Uterus (tissue), 4 donors: ENCODE measurements around the gene LSAMP. TPM values are rescaled to one million over a fixed set of nuclear protein-coding genes. Genes with fewer than 3 reads are reported as not detected.

Experiments used
- DNase-seq, 2 donors: peaks; one replicate each; pipeline ENCODE4 v3.0.0-alpha.2; 2019 to 2020
- H3K27ac ChIP-seq, 2 donors: fragments of 200-600 bp; sonication (generic); 1 replicate in 1 of 2; 2 replicates in 1 of 2; pipeline ENCODE4 v1.5.1; 2016 to 2018
- H3K27me3 ChIP-seq, 2 donors: fragments of 200-600 bp; sonication (generic); one replicate each; pipeline ENCODE4 v1.5.1; 2018 to 2019; ENCODE audit warnings: control low read depth in 1 of 2
- H3K36me3 ChIP-seq, 2 donors: fragments of 200-600 bp; sonication (generic); one replicate each; pipeline ENCODE4 v1.5.1; 2019; ENCODE audit warnings: control low read depth in 1 of 2
- H3K4me1 ChIP-seq, 2 donors: fragments of 200-600 bp; sonication (generic); one replicate each; pipeline ENCODE4 v1.5.1; 2018 to 2019; ENCODE audit warnings: control low read depth in 1 of 2
- H3K4me3 ChIP-seq, 2 donors: fragments of 200-600 bp; sonication (generic); 1 replicate in 1 of 2; 2 replicates in 1 of 2; pipeline ENCODE4 v1.5.1; 2018 to 2019; ENCODE audit warnings: mild to moderate bottlenecking in 1 of 2
- H3K9me3 ChIP-seq, 2 donors: fragments of 200-600 bp; sonication (generic); one replicate each; pipeline ENCODE4 v1.5.1; 2019; ENCODE audit warnings: control low read depth in 1 of 2
- POLR2A ChIP-seq, 2 donors: fragments of 450-650 bp; IDR thresholded peaks; one replicate each; pipeline ENCODE4 v1.6.1; 2016; ENCODE audit warnings: antibody characterized with exemption in 2 of 2, mild to moderate bottlenecking in 1 of 2, moderate library complexity in 1 of 2
- intact Hi-C: fragments of 100-400 bp; cut with DNase I; formaldehyde crosslinking; loops from one replicate; pipeline ENCODE4 v1.15.1; 2023; ENCODE audit warnings: low total_unique reads
- total RNA-seq, 4 donors: library from RNA; depleted of rRNA in 3 of 4; stranded (reverse); fragments of >200 nt in 3 of 4; gene quantifications; one replicate each; pipeline versions ENCODE4 v1.1.0 to v1.2.4, GENCODE V29; 2014 to 2023
- TF ChIP-seq, protein P1 (sequence below), 4 experiments: fragments of 200-600 bp in 2 of 4; fragments of 450-650 bp in 2 of 4; sonication (generic) in 2 of 4; IDR thresholded peaks; one replicate each; pipeline ENCODE4 v1.5.1; 2016 to 2019; ENCODE audit warnings: antibody characterized with exemption in 4 of 4, mild to moderate bottlenecking in 2 of 4, moderate library complexity in 1 of 4
- donor health status: DM: yes; HTN: yes; CAD: no.

Gene LSAMP
- total RNA-seq, 4 donors from 2014 or later = 0.26 to 25.8 (median 1.8) TPM

DNA sequence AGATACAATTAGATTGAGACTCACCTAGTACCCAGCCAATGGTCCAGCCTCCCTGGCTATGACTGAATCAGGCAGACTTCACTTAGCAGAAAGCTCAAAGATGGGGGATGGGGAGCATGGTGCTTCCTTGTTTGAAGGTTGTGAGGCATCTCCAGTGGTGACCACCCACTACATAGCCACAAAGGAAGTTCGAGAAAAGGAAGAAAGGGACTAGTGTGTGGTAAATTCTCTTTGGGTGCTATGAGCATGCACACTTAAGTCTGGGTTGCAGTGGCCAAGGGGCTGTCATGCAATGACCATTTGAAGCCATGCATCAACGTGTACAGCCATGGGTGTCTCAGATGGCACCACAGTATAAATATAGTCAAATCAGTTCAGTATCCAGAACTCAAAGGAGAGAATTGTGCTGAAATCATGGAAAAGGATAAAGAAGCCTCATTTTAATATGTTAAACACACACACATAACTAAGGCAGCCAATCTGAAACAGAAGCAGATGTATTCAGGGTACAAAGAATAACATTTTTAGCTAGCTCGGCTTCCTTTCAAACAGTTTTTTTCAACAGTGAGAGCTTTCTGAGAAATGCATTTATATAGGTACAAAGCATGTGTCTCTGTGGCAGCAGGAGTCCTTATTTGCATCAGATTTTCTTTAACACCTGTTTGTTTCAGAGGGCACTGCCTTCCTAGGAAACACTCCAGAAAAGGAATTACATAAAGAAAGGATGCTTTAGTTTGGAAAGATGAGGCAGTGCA lies 546.5 kb downstream of the LSAMP start:
- Histone ChIP-seq H3K27me3 (no peaks in the 10 kb centered on the region), H3K27ac (no peak overlapping the region), H3K4me3 (no peak overlapping the region), H3K36me3 (no peaks in the 10 kb centered on the region), H3K9me3 (no peaks in the 10 kb centered on the region), H3K4me1 (no peaks in the 10 kb centered on the region)
- no peak for DNase-seq
- intact Hi-C loops = no loop called here
- TF ChIP-seq POLR2A (IDR thresholded peaks at IDR 0.05) = no peak
- TF ChIP-seq, protein P1, sequence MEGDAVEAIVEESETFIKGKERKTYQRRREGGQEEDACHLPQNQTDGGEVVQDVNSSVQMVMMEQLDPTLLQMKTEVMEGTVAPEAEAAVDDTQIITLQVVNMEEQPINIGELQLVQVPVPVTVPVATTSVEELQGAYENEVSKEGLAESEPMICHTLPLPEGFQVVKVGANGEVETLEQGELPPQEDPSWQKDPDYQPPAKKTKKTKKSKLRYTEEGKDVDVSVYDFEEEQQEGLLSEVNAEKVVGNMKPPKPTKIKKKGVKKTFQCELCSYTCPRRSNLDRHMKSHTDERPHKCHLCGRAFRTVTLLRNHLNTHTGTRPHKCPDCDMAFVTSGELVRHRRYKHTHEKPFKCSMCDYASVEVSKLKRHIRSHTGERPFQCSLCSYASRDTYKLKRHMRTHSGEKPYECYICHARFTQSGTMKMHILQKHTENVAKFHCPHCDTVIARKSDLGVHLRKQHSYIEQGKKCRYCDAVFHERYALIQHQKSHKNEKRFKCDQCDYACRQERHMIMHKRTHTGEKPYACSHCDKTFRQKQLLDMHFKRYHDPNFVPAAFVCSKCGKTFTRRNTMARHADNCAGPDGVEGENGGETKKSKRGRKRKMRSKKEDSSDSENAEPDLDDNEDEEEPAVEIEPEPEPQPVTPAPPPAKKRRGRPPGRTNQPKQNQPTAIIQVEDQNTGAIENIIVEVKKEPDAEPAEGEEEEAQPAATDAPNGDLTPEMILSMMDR (IDR thresholded peaks at IDR 0.05) = no peak

DNA sequence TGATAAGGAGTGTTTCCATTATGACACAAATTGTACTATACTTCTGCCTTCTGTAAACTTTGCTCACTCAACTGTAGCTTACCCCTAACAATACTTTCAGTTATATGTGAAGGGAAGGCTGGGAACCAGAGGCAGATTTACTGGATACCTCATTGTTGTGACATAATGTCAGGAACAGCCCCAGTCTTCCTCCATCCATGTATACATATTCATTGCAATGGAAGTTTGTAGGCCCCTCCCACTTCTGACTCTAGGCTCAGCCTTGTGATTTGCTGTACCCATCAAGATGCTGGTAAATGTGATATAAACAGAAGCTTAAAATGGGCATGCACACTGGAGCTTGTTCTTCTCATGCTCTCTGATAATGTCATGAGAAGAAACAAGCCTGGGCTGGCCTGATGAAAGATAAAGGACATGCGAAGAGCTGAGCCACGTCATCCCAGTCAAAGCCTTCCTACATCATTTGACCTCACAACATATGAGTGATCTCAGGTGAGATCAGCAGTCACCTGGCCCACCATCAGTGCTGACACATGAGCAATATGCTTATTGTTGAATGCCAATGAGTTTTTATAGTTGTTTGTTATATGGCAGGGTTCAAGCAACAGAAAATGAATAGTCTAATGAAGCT lies 554.2 kb downstream of the LSAMP start:
- Histone ChIP-seq H3K36me3 (no peaks in the 10 kb centered on the region), H3K27ac (no peak overlapping the region), H3K9me3 (no peaks in the 10 kb centered on the region), H3K4me3 (no peak overlapping the region), H3K27me3 (no peaks in the 10 kb centered on the region), H3K4me1 (no peaks in the 10 kb centered on the region)
- TF ChIP-seq POLR2A (IDR thresholded peaks at IDR 0.05) = no peak
- TF ChIP-seq, protein P1 (IDR thresholded peaks at IDR 0.05) = no peak
- intact Hi-C loops = no loop called here
- no peak for DNase-seq

DNA sequence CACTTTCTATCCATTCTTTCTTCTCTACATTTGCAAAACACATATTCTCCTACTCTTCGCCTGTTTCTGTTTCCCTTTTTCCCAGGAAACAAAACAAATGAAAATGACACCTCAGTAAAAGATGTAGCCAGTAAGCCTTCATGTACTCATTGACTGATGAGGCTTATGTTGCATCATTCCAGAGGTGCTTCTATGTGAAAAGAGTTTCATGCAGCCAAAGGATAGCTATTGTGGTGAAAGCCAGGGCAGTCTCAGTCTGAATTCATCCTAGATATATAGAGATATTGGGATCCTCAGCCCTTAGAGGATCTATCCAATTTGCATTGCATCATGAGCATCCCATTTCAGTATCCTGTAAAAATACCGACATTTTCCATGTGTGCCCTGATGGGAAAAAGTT lies 554.7 kb downstream of the LSAMP start:
- H3K4me1 ChIP-seq = no peaks in the 10 kb centered on the region
- H3K27ac ChIP-seq = no peak overlapping the region
- H3K36me3 ChIP-seq = no peaks in the 10 kb centered on the region
- TF ChIP-seq, protein P1 (IDR thresholded peaks at IDR 0.05) = no peak
- TF ChIP-seq POLR2A (IDR thresholded peaks at IDR 0.05) = no peak
- DNase-seq = no peak
- H3K4me3 ChIP-seq = no peak overlapping the region
- H3K27me3 ChIP-seq = no peaks in the 10 kb centered on the region
- intact Hi-C loops = no loop called here
- H3K9me3 ChIP-seq = no peaks in the 10 kb centered on the region

DNA sequence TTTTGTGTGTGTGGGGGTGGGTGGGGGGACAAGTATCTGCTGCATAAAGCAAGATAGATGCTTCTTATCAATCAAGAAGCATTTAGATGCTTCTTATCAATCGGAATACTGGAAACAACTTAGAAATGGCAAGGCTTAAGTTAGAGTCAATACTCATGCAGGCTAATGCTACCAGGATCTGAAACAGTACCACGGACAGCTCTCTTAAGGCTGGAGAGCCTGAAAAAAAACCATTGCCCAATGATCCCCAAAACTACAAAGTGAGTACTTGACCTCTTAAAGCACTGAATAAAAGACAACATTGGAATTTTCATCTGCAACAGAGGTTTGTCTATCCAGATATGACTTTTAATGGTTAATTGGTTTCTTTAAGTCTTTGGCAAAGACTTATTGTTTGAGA lies 559.7 kb downstream of the LSAMP start:
- Histone ChIP-seq H3K36me3 (no peaks in the 10 kb centered on the region), H3K27ac (no peak overlapping the region), H3K4me3 (no peak overlapping the region), H3K4me1 (no peaks in the 10 kb centered on the region), H3K9me3 (no peaks in the 10 kb centered on the region), H3K27me3 (no peaks in the 10 kb centered on the region)
- DNase-seq = no peak
- intact Hi-C loops = no loop called here
- no peak for TF ChIP-seq POLR2A (IDR thresholded peaks at IDR 0.05)
- TF ChIP-seq, protein P1 (IDR thresholded peaks at IDR 0.05) = no peak

DNA sequence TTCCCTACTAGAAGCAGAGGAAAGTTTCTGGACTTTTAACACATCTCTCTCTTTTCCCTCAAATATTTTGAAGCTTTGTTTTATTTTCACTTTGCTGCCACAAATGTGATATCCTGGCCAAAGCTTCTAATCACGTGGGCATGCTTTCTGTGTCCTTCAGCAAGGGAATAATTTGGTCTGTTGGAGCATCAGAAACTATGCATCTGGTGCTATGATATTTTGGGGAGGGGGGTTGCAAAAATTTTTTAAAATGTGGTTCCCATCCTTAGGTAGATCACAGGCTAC lies 567.7 kb downstream of the LSAMP start:
- H3K4me3 ChIP-seq = peak overlapping the region; percentile 1 to 12
- no peaks in the 10 kb centered on the region for H3K36me3 ChIP-seq
- DNase-seq = no peak
- intact Hi-C loops = no loop called here
- H3K27ac ChIP-seq = peak overlapping the region; percentile 1 to 44
- H3K9me3 ChIP-seq = no peaks in the 10 kb centered on the region
- no peaks in the 10 kb centered on the region for H3K4me1 ChIP-seq
- H3K27me3 ChIP-seq = no peaks in the 10 kb centered on the region
- TF ChIP-seq, protein P1 (IDR thresholded peaks at IDR 0.05) = no peak
- TF ChIP-seq POLR2A (IDR thresholded peaks at IDR 0.05) = no peak
